Activated CD4-positive, alpha-beta memory T cell treated with anti-CD3 and anti-CD28 coated beads, Interleukin-2, amount 10 ng/mL, durations not matched to agents 7 days and 5 days (primary cell): ENCODE data around the gene WHAMM. TPM values are rescaled to one million over a fixed set of nuclear protein-coding genes. Genes with fewer than 3 reads are reported as not detected.

ENCODE experiments used
- CTCF ChIA-PET: fragments of 350-600 bp; sonication (Branson Sonifier 250); formaldehyde crosslinking; loops from one replicate; lab custom pipeline; 2021; ENCODE audit warnings: antibody characterized with exemption, inconsistent platforms; lab: Charles Lee
- POLR2A ChIA-PET: fragments of 350-600 bp; sonication (Branson Sonifier 250); formaldehyde crosslinking; loops from one replicate; lab custom pipeline; 2021; ENCODE audit warnings: antibody characterized with exemption; lab: Charles Lee
- DNase-seq: peaks from one replicate; pipeline ENCODE4 v3.0.0-alpha.2; 2020
- H3K27ac Mint-ChIP-seq: one replicate; pipeline ENCODE4 v1.8.0; 2021; ENCODE audit warnings: mild to moderate bottlenecking, mixed read lengths
- H3K27me3 Mint-ChIP-seq: one replicate; pipeline ENCODE4 v1.8.0; 2021; ENCODE audit warnings: mixed read lengths
- H3K36me3 Mint-ChIP-seq: one replicate; pipeline ENCODE4 v1.8.0; 2021; ENCODE audit warnings: low read depth, mixed read lengths
- H3K4me1 Mint-ChIP-seq: one replicate; pipeline ENCODE4 v1.8.0; 2021; ENCODE audit warnings: mixed read lengths
- H3K4me3 Mint-ChIP-seq: one replicate; pipeline ENCODE4 v1.8.0; 2021; ENCODE audit warnings: mild to moderate bottlenecking, mixed read lengths
- H3K9me3 Mint-ChIP-seq: one replicate; pipeline ENCODE4 v1.8.0; 2021; ENCODE audit warnings: mixed read lengths
- total RNA-seq, 2 experiments: library from RNA; stranded (reverse); gene quantifications; one replicate each; pipeline ENCODE4 v1.2.3, GENCODE V29; 2021

Gene WHAMM
- total RNA-seq, 2 experiments from 2014 or later = 11.1 to 13.7 TPM

DNA sequence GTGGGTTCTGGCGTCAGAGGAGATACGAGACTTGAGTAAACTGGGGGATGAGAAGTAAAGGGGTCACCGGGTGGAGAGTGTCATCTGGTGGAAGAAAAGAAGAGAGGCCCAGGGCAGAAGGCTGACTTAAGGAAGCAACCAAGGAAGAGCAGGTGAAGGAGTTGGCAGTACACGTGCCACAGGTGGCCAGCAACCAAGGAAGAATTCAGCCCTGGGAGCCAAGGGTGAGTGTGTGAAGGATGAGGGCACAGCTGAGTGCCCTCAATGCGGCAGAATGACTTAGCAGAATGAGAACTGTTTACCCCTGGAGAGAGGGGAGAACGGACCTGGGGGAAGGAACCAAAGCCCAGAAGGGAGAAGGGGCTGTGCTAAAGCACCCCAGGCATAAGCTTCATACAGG, 71.3 kb downstream of the WHAMM start:
- no peak overlapping the region for H3K4me3 Mint-ChIP-seq

DNA sequence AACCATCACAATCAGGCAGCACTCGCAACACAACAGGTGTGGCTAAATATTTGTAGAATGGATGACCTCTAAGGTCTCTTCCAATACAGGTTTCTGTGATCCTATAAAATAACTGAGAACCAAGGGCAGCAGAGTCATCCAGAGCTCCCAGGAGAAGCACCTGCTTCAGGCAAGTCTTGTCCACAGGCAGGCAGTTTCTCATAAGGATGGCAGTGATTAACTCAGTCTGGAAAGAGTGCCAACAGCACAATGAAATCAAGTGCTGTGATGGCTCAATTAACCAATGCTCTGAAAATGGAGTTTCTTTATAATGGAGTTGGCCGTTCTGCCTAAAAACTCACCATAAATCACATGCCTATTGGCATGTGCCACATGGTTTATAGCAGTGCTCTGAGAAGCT, 72.3 kb downstream of the WHAMM start:
- Mint-ChIP-seq H3K9me3 (no peaks in the 10 kb centered on the region), H3K4me1 (no peaks in the 10 kb centered on the region), H3K27ac (no peak overlapping the region), H3K36me3 (no peaks in the 10 kb centered on the region), H3K27me3 (no peaks in the 10 kb centered on the region), H3K4me3 (no peak overlapping the region)
- ChIA-PET POLR2A (no interaction called here), CTCF (no interaction called here)
- DNase-seq = no peak

More for the DNA sequence above, 71.3 kb downstream of the WHAMM start:
- Mint-ChIP-seq H3K27ac (no peak overlapping the region), H3K9me3 (no peaks in the 10 kb centered on the region), H3K4me1 (no peaks in the 10 kb centered on the region), H3K27me3 (no peaks in the 10 kb centered on the region), H3K36me3 (no peaks in the 10 kb centered on the region)
- DNase-seq = no peak
- ChIA-PET POLR2A (no interaction called here), CTCF (no interaction called here)

DNA sequence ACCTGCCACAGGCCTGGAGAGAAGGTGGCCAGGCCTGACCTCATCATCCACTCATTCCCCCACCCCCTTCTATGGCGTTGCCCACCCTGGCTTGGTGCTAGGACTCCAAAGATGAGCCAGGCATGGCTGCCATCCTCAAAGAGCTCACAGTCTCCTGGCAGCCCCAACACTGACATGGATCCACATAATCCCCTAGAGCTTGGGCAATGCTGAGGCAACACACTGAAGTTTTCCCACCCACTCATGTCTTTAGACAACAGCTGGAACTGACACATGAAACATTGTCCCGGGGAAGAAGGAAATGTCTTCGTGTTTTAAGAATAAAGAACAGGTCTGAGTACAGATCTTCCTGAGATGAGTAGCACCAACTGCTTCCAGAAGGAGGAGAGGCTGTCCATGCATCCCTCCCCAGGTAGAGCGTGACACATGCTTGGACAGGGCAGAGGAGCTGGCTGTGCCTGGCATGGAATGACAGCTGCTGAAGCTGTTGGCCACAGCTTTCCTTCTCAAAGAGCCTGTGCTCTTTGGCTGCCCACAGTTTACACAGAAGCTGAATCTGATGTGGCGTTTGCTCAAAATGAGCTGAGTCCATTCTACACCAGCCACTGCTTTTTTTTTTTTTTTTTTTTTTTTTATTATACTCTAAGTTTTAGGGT, 73.0 kb downstream of the WHAMM start:
- ChIA-PET CTCF (no interaction called here), POLR2A (no interaction called here)
- H3K36me3 Mint-ChIP-seq = no peaks in the 10 kb centered on the region
- H3K27ac Mint-ChIP-seq = no peak overlapping the region
- H3K27me3 Mint-ChIP-seq = no peaks in the 10 kb centered on the region
- DNase-seq = no peak
- H3K4me1 Mint-ChIP-seq = no peaks in the 10 kb centered on the region
- no peaks in the 10 kb centered on the region for H3K9me3 Mint-ChIP-seq
- H3K4me3 Mint-ChIP-seq = no peak overlapping the region

Other genes with a start within 250 kb of the WHAMM start
- not detected for gene CPEB1, start 162.3 kb upstream of the WHAMM start, total RNA-seq
- not detected for gene AP3B2, start 99.8 kb upstream of the WHAMM start, total RNA-seq
- gene FSD2, start 3.6 kb upstream of the WHAMM start, total RNA-seq = not detected
- 10 to 100 TPM; 20.0 to 26.0 TPM for gene HOMER2, start 143.1 kb downstream of the WHAMM start, total RNA-seq
- 10 to 100 TPM; 24.1 TPM for gene RAMAC, start 176.6 kb downstream of the WHAMM start, total RNA-seq
- 10 to 100 TPM; 23.8 to 25.5 TPM for gene C15orf40, start 202.0 kb downstream of the WHAMM start, total RNA-seq